Urinary bladder (tissue), 4 donors: ENCODE results near the gene MYH14. TPM values are rescaled to one million over a fixed set of nuclear protein-coding genes. Genes with fewer than 3 reads are reported as not detected.

Experiments used
- DNase-seq: peaks from one replicate; pipeline ENCODE4 v3.0.0-alpha.2; 2015; ENCODE audit errors: extremely low spot score
- H3K27ac ChIP-seq: one replicate; pipeline ENCODE4 v1.5.1; 2013; ENCODE audit warnings: low read depth, mild to moderate bottlenecking, moderate library complexity
- H3K36me3 ChIP-seq: one replicate; pipeline ENCODE4 v1.6.1; 2013; ENCODE audit warnings: mild to moderate bottlenecking, moderate library complexity; ENCODE audit not compliant: insufficient read depth
- H3K4me1 ChIP-seq: one replicate; pipeline ENCODE4 v1.6.1; 2013; ENCODE audit warnings: mild to moderate bottlenecking, moderate library complexity; ENCODE audit not compliant: insufficient read depth
- H3K4me3 ChIP-seq: one replicate; pipeline ENCODE4 v1.5.1; 2013; ENCODE audit warnings: low read depth, low read length
- WGBS: extraction: QIAGEN DNeasy Blood & Tissue Kit; methylation state at CpG from one replicate; pipeline ENCODE4 v1.1.7; 2013; 5-methylcytosine and 5-hydroxymethylcytosine counted together
- polyA plus RNA-seq: library from polyadenylated mRNA; stranded (reverse); fragments of 200-250 nt; gene quantifications from one replicate; pipeline ENCODE4 v1.2.3, GENCODE V29; 2013
- total RNA-seq: library from RNA; depleted of rRNA; stranded (reverse); fragments of >200 nt; gene quantifications from one replicate; pipeline ENCODE4 v1.2.3, GENCODE V29; 2014
- donor health status: healthy with polysubstance abuse.
- donor health status: healthy.

MYH14 gene
- total and polyA plus RNA-seq, 2 donors, result 7.0 to 15.5 TPM

GRCh38 chr19:50178859-50179537, 24.4 kb upstream of the MYH14 start:
- Histone ChIP-seq H3K27ac (no peak overlapping the region), H3K4me3 (no peak overlapping the region), H3K4me1 (no peaks in the 10 kb centered on the region), H3K36me3 (no peaks in the 10 kb centered on the region)
- WGBS, result 51% methylated on average over 9 of the region's 9 CpGs
- DNase-seq, result no peak

GRCh38 chr19:50181121-50181520, 22.3 kb upstream of the MYH14 start:
- H3K4me1 ChIP-seq, result no peaks in the 10 kb centered on the region
- no peaks in the 10 kb centered on the region for H3K36me3 ChIP-seq
- H3K4me3 ChIP-seq, result no peak overlapping the region
- H3K27ac ChIP-seq, result no peak overlapping the region
- DNase-seq, result no peak
- 69% methylated on average over 5 of the region's 5 CpGs for WGBS

GRCh38 chr19:50184196-50184595, 19.2 kb upstream of the MYH14 start:
- DNase-seq, result no peak
- Histone ChIP-seq H3K4me3 (no peak overlapping the region), H3K4me1 (no peaks in the 10 kb centered on the region), H3K27ac (no peak overlapping the region), H3K36me3 (no peaks in the 10 kb centered on the region)
- WGBS, result 24% methylated on average over 1 of the region's 1 CpG

- no peak overlapping the region for H3K27ac ChIP-seq
- no peak for DNase-seq
- 84% methylated on average over 13 of the region's 13 CpGs for WGBS
- no peak overlapping the region for H3K4me3 ChIP-seq
- no peaks in the 10 kb centered on the region for H3K4me1 ChIP-seq
- no peaks in the 10 kb centered on the region for H3K36me3 ChIP-seq
These were observed 15.5 kb upstream of the MYH14 start for GRCh38 chr19:50187937-50188336.

GRCh38 chr19:50189331-50189730, 14.1 kb upstream of the MYH14 start:
- WGBS, result 78% methylated on average over 8 of the region's 8 CpGs
- Histone ChIP-seq H3K36me3 (no peaks in the 10 kb centered on the region), H3K4me1 (no peaks in the 10 kb centered on the region), H3K27ac (no peak overlapping the region), H3K4me3 (no peak overlapping the region)
- DNase-seq, result no peak

GRCh38 chr19:50190439-50190891, 13.0 kb upstream of the MYH14 start:
- no peak for DNase-seq
- no peak overlapping the region for H3K4me3 ChIP-seq
- no peaks in the 10 kb centered on the region for H3K36me3 ChIP-seq
- no peaks in the 10 kb centered on the region for H3K4me1 ChIP-seq
- H3K27ac ChIP-seq, result no peak overlapping the region
- 67% methylated on average over 8 of the region's 8 CpGs for WGBS

- Histone ChIP-seq H3K27ac (no peak overlapping the region), H3K36me3 (no peaks in the 10 kb centered on the region), H3K4me3 (no peak overlapping the region), H3K4me1 (no peaks in the 10 kb centered on the region)
- WGBS, result 19% methylated on average over 4 of the region's 4 CpGs
- no peak for DNase-seq
These were observed 12.2 kb upstream of the MYH14 start for GRCh38 chr19:50191216-50191615.

GRCh38 chr19:50192463-50193211, 10.8 kb upstream of the MYH14 start:
- no peak for DNase-seq
- WGBS, result 70% methylated on average over 13 of the region's 13 CpGs

GRCh38 chr19:50195224-50195623, 8.2 kb upstream of the MYH14 start:
- no peak overlapping the region for H3K27ac ChIP-seq
- no peak for DNase-seq
- H3K4me1 ChIP-seq, result no peaks in the 10 kb centered on the region
- no peak overlapping the region for H3K4me3 ChIP-seq
- WGBS, result 69% methylated on average over 5 of the region's 5 CpGs
- H3K36me3 ChIP-seq, result no peaks in the 10 kb centered on the region

More at GRCh38 chr19:50192463-50193211, 10.8 kb upstream of the MYH14 start:
- Histone ChIP-seq H3K27ac (no peak overlapping the region), H3K4me1 (no peaks in the 10 kb centered on the region), H3K36me3 (no peaks in the 10 kb centered on the region), H3K4me3 (no peak overlapping the region)

- Histone ChIP-seq H3K4me1 (no peaks in the 10 kb centered on the region), H3K27ac (no peak overlapping the region), H3K36me3 (no peaks in the 10 kb centered on the region), H3K4me3 (no peak overlapping the region)
- WGBS, result 81% methylated on average over 4 of the region's 4 CpGs
- no peak for DNase-seq
These were observed 7.0 kb upstream of the MYH14 start for GRCh38 chr19:50196322-50196932.

GRCh38 chr19:50197348-50197747, 6.1 kb upstream of the MYH14 start:
- H3K4me3 ChIP-seq, result no peak overlapping the region
- H3K27ac ChIP-seq, result no peak overlapping the region
- no peaks in the 10 kb centered on the region for H3K36me3 ChIP-seq
- DNase-seq, result no peak
- H3K4me1 ChIP-seq, result no peaks in the 10 kb centered on the region
- WGBS, result 73% methylated on average over 3 of the region's 3 CpGs

- no peak overlapping the region for H3K27ac ChIP-seq
- no peaks in the 10 kb centered on the region for H3K4me1 ChIP-seq
- H3K36me3 ChIP-seq, result no peaks in the 10 kb centered on the region
- no peak for DNase-seq
- 36% methylated on average over 7 of the region's 7 CpGs for WGBS
- H3K4me3 ChIP-seq, result no peak overlapping the region
These were observed 4.8 kb upstream of the MYH14 start for GRCh38 chr19:50198431-50199258.

GRCh38 chr19:50199259-50199555, 4.2 kb upstream of the MYH14 start:
- Histone ChIP-seq H3K36me3 (no peaks in the 10 kb centered on the region), H3K4me3 (no peak overlapping the region), H3K27ac (no peak overlapping the region), H3K4me1 (no peaks in the 10 kb centered on the region)
- WGBS, result 12% methylated on average over 5 of the region's 5 CpGs
- no peak for DNase-seq
